Measurements from ENCODE around the gene LARGE1.

Gene LARGE1

GRCh38 chr22:33771136-33771535, 149.1 kb downstream of the LARGE1 start:
- DNase-seq = no peak

- no peak for DNase-seq
Observed at GRCh38 chr22:33770723-33771122, 149.6 kb downstream of the LARGE1 start.

GRCh38 chr22:33766091-33766490, 154.2 kb downstream of the LARGE1 start:
- no peak for DNase-seq

GRCh38 chr22:33758961-33759360, 161.3 kb downstream of the LARGE1 start:
- DNase-seq = no peak

GRCh38 chr22:33757802-33758483, 162.3 kb downstream of the LARGE1 start:
- DNase-seq = no peak

GRCh38 chr22:33757041-33757801, 163.1 kb downstream of the LARGE1 start:
- DNase-seq = no peak

- DNase-seq = no peak
Observed at GRCh38 chr22:33756508-33756949, 163.7 kb downstream of the LARGE1 start.

- no peak for DNase-seq
Observed at GRCh38 chr22:33748714-33749113, 171.6 kb downstream of the LARGE1 start.

GRCh38 chr22:33747576-33748180, 172.6 kb downstream of the LARGE1 start:
- no peak for DNase-seq

- DNase-seq = no peak
Observed at GRCh38 chr22:33747029-33747428, 173.2 kb downstream of the LARGE1 start.

GRCh38 chr22:33746501-33746928, 173.8 kb downstream of the LARGE1 start:
- DNase-seq = no peak

- DNase-seq = no peak
Observed at GRCh38 chr22:33745501-33745900, 174.8 kb downstream of the LARGE1 start.

- no peak for DNase-seq
Observed at GRCh38 chr22:33743756-33744155, 176.5 kb downstream of the LARGE1 start.

GRCh38 chr22:33741025-33741424, 179.3 kb downstream of the LARGE1 start:
- DNase-seq = no peak

- DNase-seq = no peak
Observed at GRCh38 chr22:33739516-33739915, 180.8 kb downstream of the LARGE1 start.

- DNase-seq = no peak
Observed at GRCh38 chr22:33737662-33738061, 182.6 kb downstream of the LARGE1 start.

GRCh38 chr22:33735978-33736377, 184.3 kb downstream of the LARGE1 start:
- DNase-seq = no peak

GRCh38 chr22:33728847-33729246, 191.4 kb downstream of the LARGE1 start:
- DNase-seq = no peak

- no peak for DNase-seq
Observed at GRCh38 chr22:33726294-33726734, 194.0 kb downstream of the LARGE1 start.

GRCh38 chr22:33723915-33724314, 196.4 kb downstream of the LARGE1 start:
- DNase-seq = no peak

GRCh38 chr22:33722816-33723215, 197.5 kb downstream of the LARGE1 start:
- no peak for DNase-seq

- no peak for DNase-seq
Observed at GRCh38 chr22:33720166-33720878, 200.0 kb downstream of the LARGE1 start.

- no peak for DNase-seq
Observed at GRCh38 chr22:33717694-33718396, 202.4 kb downstream of the LARGE1 start.

All from NCI-H69 (cell line).